Activated CD4-positive, alpha-beta T cell treated with anti-CD3 and anti-CD28 coated beads, Interleukin-2, amount 50 U/mL, for 4 hours (primary cell): ENCODE results near the gene PLA2G15.

Source experiments
- DNase-seq, 2 experiments: peaks; one replicate each; pipeline ENCODE4 v3.0.0-alpha.2; 2020

PLA2G15 gene

GRCh38 chr16:68233085-68233834, 11.9 kb upstream of the PLA2G15 start:
- DNase-seq, result no peak

DNA sequence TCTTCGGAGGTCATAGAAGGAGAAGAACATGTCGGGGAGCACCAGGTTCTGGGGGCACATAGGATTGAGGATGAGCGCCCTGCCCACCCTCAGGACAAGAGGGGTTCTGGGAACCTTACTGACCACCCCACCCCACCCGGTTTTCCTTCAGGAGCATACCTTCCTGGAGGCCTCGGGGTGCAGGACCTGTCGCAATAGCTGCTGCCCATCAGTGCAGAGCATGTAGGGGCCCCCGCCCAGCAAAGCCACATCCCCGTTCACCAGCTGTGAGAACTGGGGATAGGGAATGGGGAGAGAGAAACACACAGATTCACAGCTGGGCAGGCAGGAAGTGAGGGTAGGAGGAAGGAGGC, 11.4 kb upstream of the PLA2G15 start:
- DNase-seq, result no peak

DNA sequence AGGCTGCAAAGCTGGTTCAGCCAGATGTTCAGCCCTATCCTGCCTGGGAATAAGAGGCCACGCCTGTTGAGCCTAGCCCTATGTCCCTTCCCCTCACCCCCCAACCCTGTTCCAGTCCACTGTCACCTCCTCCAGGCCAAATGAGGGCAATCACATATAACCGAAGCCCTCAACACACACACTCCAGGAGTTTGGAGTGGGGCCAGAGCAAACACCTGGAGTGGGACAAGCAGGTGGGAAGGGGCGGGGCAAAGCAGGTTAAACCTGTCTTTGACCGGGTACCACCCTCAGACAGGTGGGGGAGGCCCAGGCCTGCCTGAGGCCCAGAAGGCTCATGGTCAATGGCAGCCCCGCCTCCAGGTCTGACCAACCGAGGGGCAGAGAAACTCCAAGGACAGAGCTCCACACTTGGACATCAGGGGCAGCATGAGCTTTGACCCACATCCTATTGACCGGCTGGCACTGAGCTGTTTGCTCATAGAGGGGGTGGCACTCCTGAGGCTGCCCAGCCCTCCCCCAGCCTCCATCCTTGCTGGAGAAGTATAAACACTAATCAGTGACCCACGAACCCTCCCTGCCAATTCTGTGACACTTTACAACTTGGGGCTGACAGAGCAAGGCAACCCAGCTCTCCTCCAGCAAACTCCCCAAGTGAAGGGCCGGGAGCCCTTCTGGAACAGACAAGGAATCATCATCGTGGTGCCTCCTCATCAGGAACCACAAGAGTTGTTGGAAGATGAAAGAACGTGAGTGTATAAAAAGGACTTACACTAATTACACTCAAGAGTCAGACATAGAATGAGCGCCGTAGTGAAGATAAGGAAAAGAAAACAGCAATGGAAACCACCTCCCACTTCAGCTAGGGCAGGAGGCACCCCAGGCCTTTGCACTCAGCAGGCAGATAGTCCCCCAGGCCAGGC, 10.7 kb upstream of the PLA2G15 start:
- no peak for DNase-seq

GRCh38 chr16:68235108-68235886, 9.9 kb upstream of the PLA2G15 start:
- no peak for DNase-seq

GRCh38 chr16:68235887-68236136, 9.4 kb upstream of the PLA2G15 start, which contains the start of gene ESRP2:
TSS of gene ESRP2 (minus strand) at chr16:68236127. CDS start at chr16:68236045, 82 bp downstream.
- no peak for DNase-seq

GRCh38 chr16:68236137-68236825, 8.9 kb upstream of the PLA2G15 start:
- DNase-seq, result no peak

- DNase-seq, result no peak
These were observed 8.3 kb upstream of the PLA2G15 start for GRCh38 chr16:68236826-68237242.

- DNase-seq, result peak; percentile 87
These were observed 7.7 kb upstream of the PLA2G15 start for GRCh38 chr16:68237243-68238028.

GRCh38 chr16:68238029-68238345, 7.2 kb upstream of the PLA2G15 start:
- no peak for DNase-seq

GRCh38 chr16:68242085-68242484, 3.1 kb upstream of the PLA2G15 start:
- no peak for DNase-seq

GRCh38 chr16:68242926-68243858, 2.0 kb upstream of the PLA2G15 start:
- no peak for DNase-seq

GRCh38 chr16:68244481-68244902, 681 bp upstream of the PLA2G15 start:
- DNase-seq, result no peak

DNA sequence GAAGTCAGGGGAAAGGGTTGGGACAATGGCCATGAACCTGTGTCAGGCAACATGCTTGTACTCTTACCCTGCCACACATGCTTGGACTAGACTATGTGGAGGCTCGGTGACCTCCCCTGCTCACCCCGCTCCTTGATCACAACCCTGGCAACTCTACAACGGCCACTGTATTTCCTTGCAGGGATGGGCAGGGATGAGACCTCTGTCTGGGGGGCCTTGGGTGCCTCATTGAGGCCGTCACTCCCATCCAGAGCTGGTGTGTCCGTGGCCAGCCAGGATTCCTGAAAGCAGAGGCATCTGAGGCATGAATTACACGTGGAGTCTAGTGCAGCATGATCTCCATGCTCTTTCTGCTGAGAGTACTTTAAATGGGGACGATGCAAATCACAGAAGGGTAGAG, 948 bp downstream of the PLA2G15 start:
- DNase-seq, result no peak

- no peak for DNase-seq
These were observed 1.5 kb downstream of the PLA2G15 start for GRCh38 chr16:68246666-68247065.

GRCh38 chr16:68247400-68247799, 2.2 kb downstream of the PLA2G15 start:
- DNase-seq, result no peak

GRCh38 chr16:68247932-68248331, 2.8 kb downstream of the PLA2G15 start:
- no peak for DNase-seq

GRCh38 chr16:68249371-68249770, 4.2 kb downstream of the PLA2G15 start:
- no peak for DNase-seq

DNA sequence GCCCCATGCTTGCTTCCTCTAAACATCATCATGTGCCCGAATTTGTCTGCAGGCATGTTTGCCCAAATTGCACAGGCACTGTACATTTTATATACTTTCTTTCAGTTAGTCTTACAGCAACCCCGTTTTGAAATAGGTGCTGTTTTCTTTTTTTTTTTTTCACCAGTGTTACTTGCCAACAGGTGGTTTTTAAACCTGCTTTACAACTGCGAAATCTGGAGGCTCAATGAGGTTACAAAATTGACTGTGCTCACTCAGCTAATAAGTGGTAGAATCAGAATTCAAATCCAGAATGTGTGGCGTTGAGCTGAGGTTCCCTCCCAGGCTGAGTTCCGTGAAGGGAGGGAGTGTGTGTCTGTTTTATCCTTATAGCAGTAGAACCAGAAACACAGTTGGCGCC, 5.8 kb downstream of the PLA2G15 start:
- DNase-seq, result no peak

DNA sequence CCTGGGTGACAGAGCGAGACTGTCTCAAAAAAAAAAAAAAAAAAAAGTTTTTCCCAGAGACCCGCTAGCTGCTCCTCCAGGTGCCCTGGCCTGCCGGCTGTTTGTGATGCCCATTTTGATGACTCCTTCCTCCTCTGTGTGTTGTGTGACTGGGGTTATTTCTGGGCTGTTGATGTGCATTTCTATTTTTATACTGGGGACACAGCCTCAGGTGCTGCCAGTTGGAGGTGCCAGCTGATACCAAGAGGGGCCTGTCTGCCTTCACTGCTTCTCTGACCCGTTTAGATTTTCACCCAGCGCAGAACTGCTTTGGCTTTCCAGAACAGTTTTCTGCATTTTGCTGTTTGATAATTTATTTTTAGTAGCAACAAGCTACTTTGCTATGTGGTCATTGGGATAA, 6.7 kb downstream of the PLA2G15 start:
- DNase-seq, result no peak

- DNase-seq, result no peak
These were observed 7.2 kb downstream of the PLA2G15 start for GRCh38 chr16:68252383-68252782.

GRCh38 chr16:68253721-68254120, 8.5 kb downstream of the PLA2G15 start:
- DNase-seq, result no peak
